Body of pancreas (tissue), 4 donors: ENCODE results near the gene GPR18.

ENCODE experiments used
- CTCF ChIP-seq, 7 experiments: fragments of 450-650 bp in 4 of 7; fragments of 200-600 bp in 3 of 7; sonication (generic) in 3 of 7; IDR thresholded peaks; one replicate each; pipeline ENCODE4 v1.5.1; 2016 to 2019; ENCODE audit warnings: antibody characterized with exemption in 7 of 7
- POLR2A ChIP-seq, 3 donors: fragments of 450-650 bp; IDR thresholded peaks; one replicate each; pipeline ENCODE4 v1.6.1; 2016; ENCODE audit warnings: antibody characterized with exemption in 3 of 3, mild to moderate bottlenecking in 2 of 3

GRCh38 chr13:99250982-99251825, 7.0 kb downstream of the GPR18 start:
- TF ChIP-seq POLR2A (IDR thresholded peaks at IDR 0.05) (no peak), CTCF (IDR thresholded peaks at IDR 0.05) (no peak)
